HG03457 (cell line): ENCODE data around the gene CHCHD3.

Experiments used
- ATAC-seq: cut with Tn5 transposase; IDR thresholded peaks from one replicate; pipeline ENCODE4 v1.9.1; 2021; ENCODE audit warnings: moderate number of reproducible peaks; ENCODE audit not compliant: unreplicated experiment

Gene CHCHD3

GRCh38 chr7:132755538-132756483 lies 326.1 kb downstream of the CHCHD3 start:
- no peak for ATAC-seq

- no peak for ATAC-seq
These were observed 329.5 kb downstream of the CHCHD3 start for GRCh38 chr7:132752431-132752830.

- ATAC-seq, result no peak
These were observed 330.6 kb downstream of the CHCHD3 start for GRCh38 chr7:132751244-132751647.

GRCh38 chr7:132750530-132751217 lies 331.2 kb downstream of the CHCHD3 start:
- no peak for ATAC-seq

- no peak for ATAC-seq
These were observed 331.8 kb downstream of the CHCHD3 start for GRCh38 chr7:132750096-132750495.

- ATAC-seq, result no peak
These were observed 336.4 kb downstream of the CHCHD3 start for GRCh38 chr7:132745510-132745909.

GRCh38 chr7:132743974-132744373 lies 337.9 kb downstream of the CHCHD3 start:
- ATAC-seq, result no peak

GRCh38 chr7:132742189-132742612 lies 339.7 kb downstream of the CHCHD3 start:
- no peak for ATAC-seq

GRCh38 chr7:132740176-132740575 lies 341.7 kb downstream of the CHCHD3 start:
- no peak for ATAC-seq

- ATAC-seq, result no peak
These were observed 342.5 kb downstream of the CHCHD3 start for GRCh38 chr7:132739271-132739955.

- ATAC-seq, result no peak
These were observed 343.6 kb downstream of the CHCHD3 start for GRCh38 chr7:132738254-132738653.

GRCh38 chr7:132735476-132735875 lies 346.4 kb downstream of the CHCHD3 start:
- ATAC-seq, result no peak
